Measurements from ENCODE around the gene HAGHL.
"Not testable (repeated sequence)": the region's sequence is repeated elsewhere in the genome, so short reads cannot be mapped to it uniquely, and the experiment has no call there.

- not testable (repeated sequence) for TF ChIP-seq CTCF, POLR2A (IDR thresholded peaks at IDR 0.05)
Measured at GRCh38 chr16:754121-754607, 27.3 kb downstream of the HAGHL start.
